ENCODE data around the gene FAM174C. TPM values are rescaled to one million over a fixed set of nuclear protein-coding genes. Genes with fewer than 3 reads are reported as not detected.
A peak's percentile ranks its signal among the peaks of the same experiment; 100 is the strongest.

Gene FAM174C
- total and polyA plus RNA-seq, 10 of the 15 experiments (the other 5 are each of a cell fraction or from before 2014, with no cell fraction given): 0.89 to 94.6 (median 43.6) TPM

DNA sequence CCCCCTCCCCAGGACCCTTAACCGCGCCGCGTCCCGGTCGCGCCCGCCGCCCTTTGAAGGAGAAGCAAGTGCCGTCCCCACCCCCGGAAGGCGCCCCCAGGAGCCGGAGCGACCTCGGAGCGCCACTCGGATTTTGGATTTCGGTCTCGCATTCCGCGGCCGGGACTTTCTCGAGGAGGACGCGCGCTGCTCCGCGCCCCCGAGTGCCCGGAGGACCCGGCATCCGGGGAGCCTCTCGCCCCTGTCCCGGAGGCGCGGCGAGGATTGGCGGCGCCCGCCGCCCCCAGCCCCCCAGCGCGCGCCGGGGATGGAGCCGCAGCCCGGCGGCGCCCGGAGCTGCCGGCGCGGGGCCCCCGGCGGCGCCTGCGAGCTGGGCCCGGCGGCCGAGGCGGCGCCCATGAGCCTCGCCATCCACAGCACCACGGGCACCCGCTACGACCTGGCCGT is 25.3 kb upstream of the FAM174C start:
- ChIA-PET SMC1A (ENCODE audit: uncharacterized antibody, unreplicated experiment) (no interaction called here), POLR2A (interaction anchor here (1.0 to 2.2 kb wide), 2 partner anchors 12 to 16 kb away, joined by 8 read pairs; no protein-coding TSS in a partner anchor), RAD21 (ENCODE audit: unreplicated experiment) (interaction anchor here (1.0 kb wide), 1 partner anchor 16 kb away, joined by 3 read pairs; no protein-coding TSS in a partner anchor), CTCF (no interaction called here)
- no peaks in the 10 kb centered on the region for H3K27me3 ChIP-seq (replicated peaks in 1 of 2; ENCODE audit: control insufficient read depth in 2 of 2, insufficient read depth in 2 of 2, low read length in 1 of 2)
- WGBS (ENCODE audit: insufficient coverage, insufficient replicate concordance, low lambda C conversion rate, missing lambda C conversion rate): 2% methylated on average over 24 of the region's 67 CpGs
- FAIRE-seq (no peak), DNase-seq (ENCODE audit: low read depth, low spot score) (no peak), ATAC-seq (no peak)
- peak overlapping the region; percentile 91 for H3K4me3 ChIP-seq
- peak; percentile 60; the same call in 1 of the 2 replicates for TF ChIP-seq ZNF207 (IDR thresholded peaks at IDR 0.05; ENCODE audit: borderline replicate concordance)
- 0 out of 2 replicates have a peak, but pooled peaks have one; percentile 30 for TF ChIP-seq BACH1 (IDR thresholded peaks at IDR 0.05; ENCODE audit: borderline replicate concordance)
- no peak for TF ChIP-seq EGR1 (IDR thresholded peaks at IDR 0.05; ENCODE audit: borderline replicate concordance in 1 of 2, low read depth in 2 of 2, low read length in 2 of 2)
- TF ChIP-seq GABPA (IDR thresholded peaks at IDR 0.05; ENCODE audit: low read depth): no peak
- TF ChIP-seq HCFC1 (IDR thresholded peaks at IDR 0.05; ENCODE audit: low read length): no peak
- no peak for TF ChIP-seq JUND (IDR thresholded peaks at IDR 0.05; ENCODE audit: low read depth, low read length)
- TF ChIP-seq, protein P1, sequence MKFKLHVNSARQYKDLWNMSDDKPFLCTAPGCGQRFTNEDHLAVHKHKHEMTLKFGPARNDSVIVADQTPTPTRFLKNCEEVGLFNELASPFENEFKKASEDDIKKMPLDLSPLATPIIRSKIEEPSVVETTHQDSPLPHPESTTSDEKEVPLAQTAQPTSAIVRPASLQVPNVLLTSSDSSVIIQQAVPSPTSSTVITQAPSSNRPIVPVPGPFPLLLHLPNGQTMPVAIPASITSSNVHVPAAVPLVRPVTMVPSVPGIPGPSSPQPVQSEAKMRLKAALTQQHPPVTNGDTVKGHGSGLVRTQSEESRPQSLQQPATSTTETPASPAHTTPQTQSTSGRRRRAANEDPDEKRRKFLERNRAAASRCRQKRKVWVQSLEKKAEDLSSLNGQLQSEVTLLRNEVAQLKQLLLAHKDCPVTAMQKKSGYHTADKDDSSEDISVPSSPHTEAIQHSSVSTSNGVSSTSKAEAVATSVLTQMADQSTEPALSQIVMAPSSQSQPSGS (IDR thresholded peaks at IDR 0.05; ENCODE audit: low read length): no peak
- no peak for TF ChIP-seq ZNF384 (IDR thresholded peaks at IDR 0.05; ENCODE audit: borderline replicate concordance, low read depth, low read length)
- TF ChIP-seq KDM1A (IDR thresholded peaks at IDR 0.05; ENCODE audit: borderline replicate concordance): no peak
- TF ChIP-seq, protein P2, sequence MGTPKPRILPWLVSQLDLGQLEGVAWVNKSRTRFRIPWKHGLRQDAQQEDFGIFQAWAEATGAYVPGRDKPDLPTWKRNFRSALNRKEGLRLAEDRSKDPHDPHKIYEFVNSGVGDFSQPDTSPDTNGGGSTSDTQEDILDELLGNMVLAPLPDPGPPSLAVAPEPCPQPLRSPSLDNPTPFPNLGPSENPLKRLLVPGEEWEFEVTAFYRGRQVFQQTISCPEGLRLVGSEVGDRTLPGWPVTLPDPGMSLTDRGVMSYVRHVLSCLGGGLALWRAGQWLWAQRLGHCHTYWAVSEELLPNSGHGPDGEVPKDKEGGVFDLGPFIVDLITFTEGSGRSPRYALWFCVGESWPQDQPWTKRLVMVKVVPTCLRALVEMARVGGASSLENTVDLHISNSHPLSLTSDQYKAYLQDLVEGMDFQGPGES (IDR thresholded peaks at IDR 0.05): no peak
- peak; percentile 79 for TF ChIP-seq LARP7 (IDR thresholded peaks at IDR 0.05)
- no peak for TF ChIP-seq HDGF (IDR thresholded peaks at IDR 0.05)
- TF ChIP-seq, protein P3, sequence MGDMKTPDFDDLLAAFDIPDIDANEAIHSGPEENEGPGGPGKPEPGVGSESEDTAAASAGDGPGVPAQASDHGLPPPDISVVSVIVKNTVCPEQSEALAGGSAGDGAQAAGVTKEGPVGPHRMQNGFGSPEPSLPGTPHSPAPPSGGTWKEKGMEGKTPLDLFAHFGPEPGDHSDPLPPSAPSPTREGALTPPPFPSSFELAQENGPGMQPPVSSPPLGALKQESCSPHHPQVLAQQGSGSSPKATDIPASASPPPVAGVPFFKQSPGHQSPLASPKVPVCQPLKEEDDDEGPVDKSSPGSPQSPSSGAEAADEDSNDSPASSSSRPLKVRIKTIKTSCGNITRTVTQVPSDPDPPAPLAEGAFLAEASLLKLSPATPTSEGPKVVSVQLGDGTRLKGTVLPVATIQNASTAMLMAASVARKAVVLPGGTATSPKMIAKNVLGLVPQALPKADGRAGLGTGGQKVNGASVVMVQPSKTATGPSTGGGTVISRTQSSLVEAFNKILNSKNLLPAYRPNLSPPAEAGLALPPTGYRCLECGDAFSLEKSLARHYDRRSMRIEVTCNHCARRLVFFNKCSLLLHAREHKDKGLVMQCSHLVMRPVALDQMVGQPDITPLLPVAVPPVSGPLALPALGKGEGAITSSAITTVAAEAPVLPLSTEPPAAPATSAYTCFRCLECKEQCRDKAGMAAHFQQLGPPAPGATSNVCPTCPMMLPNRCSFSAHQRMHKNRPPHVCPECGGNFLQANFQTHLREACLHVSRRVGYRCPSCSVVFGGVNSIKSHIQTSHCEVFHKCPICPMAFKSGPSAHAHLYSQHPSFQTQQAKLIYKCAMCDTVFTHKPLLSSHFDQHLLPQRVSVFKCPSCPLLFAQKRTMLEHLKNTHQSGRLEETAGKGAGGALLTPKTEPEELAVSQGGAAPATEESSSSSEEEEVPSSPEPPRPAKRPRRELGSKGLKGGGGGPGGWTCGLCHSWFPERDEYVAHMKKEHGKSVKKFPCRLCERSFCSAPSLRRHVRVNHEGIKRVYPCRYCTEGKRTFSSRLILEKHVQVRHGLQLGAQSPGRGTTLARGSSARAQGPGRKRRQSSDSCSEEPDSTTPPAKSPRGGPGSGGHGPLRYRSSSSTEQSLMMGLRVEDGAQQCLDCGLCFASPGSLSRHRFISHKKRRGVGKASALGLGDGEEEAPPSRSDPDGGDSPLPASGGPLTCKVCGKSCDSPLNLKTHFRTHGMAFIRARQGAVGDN (IDR thresholded peaks at IDR 0.05): 0 out of 2 replicates have a peak, but pooled peaks have one; percentile 9
- TF ChIP-seq, protein P4, sequence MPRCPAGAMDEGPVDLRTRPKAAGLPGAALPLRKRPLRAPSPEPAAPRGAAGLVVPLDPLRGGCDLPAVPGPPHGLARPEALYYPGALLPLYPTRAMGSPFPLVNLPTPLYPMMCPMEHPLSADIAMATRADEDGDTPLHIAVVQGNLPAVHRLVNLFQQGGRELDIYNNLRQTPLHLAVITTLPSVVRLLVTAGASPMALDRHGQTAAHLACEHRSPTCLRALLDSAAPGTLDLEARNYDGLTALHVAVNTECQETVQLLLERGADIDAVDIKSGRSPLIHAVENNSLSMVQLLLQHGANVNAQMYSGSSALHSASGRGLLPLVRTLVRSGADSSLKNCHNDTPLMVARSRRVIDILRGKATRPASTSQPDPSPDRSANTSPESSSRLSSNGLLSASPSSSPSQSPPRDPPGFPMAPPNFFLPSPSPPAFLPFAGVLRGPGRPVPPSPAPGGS (IDR thresholded peaks at IDR 0.05; ENCODE audit: borderline replicate concordance, insufficient read depth, low read depth, low read length, poor library complexity, severe bottlenecking): no peak
- no peak for TF ChIP-seq SPI1 (IDR thresholded peaks at IDR 0.05; ENCODE audit: borderline replicate concordance, insufficient read depth, low read depth, low read length)
- no peak for TF ChIP-seq POLR2A (IDR thresholded peaks at IDR 0.05; ENCODE audit: low read depth, low read length)
- no peak for TF ChIP-seq IKZF2 (IDR thresholded peaks at IDR 0.05)
- TF ChIP-seq SMARCA5 (IDR thresholded peaks at IDR 0.05): peak; percentile 23; the same call in 1 of the 2 replicates
- in situ Hi-C loops (cut with MboI): no loop called here
- no peak overlapping the region for H2AFZ ChIP-seq (ENCODE audit: control insufficient read depth, low read depth, low read length)
- TSS peak; percentile 65 for BruUV-seq (replicated peaks)
- H3K9ac ChIP-seq (ENCODE audit: control insufficient read depth, insufficient read depth, low read length): peak overlapping the region; percentile 86
- peak overlapping the region; percentile 72 for H3K27ac ChIP-seq (ENCODE audit: control insufficient read depth, insufficient read depth)
- no peaks in the 10 kb centered on the region for H3K9me3 ChIP-seq (replicated peaks; ENCODE audit: control insufficient read depth, insufficient read depth, low read length)
- peaks cover 12% of the 10 kb centered on the region for H3K4me1 ChIP-seq (ENCODE audit: control insufficient read depth, insufficient read depth, low read length)
- H3K36me3 ChIP-seq (ENCODE audit: control insufficient read depth in 2 of 2, insufficient read depth in 2 of 2, low read length in 1 of 2): peaks cover 10 to 12% of the 10 kb centered on the region in 2 experiments; a peak in 3 of 4 replicates
- peaks cover 52% of the 10 kb centered on the region for H3K79me2 ChIP-seq (ENCODE audit: control insufficient read depth, insufficient read depth, low read length)
- H4K20me1 ChIP-seq (ENCODE audit: control insufficient read depth, insufficient read depth): no peaks in the 10 kb centered on the region
- H3K4me2 ChIP-seq (ENCODE audit: control insufficient read depth, insufficient read depth): peak overlapping the region; percentile 30; the same call in 1 of the 2 replicates
- intact Hi-C loops (cut with micrococcal nuclease; ENCODE audit: unreplicated experiment): loop anchor here (1.0 to 10.0 kb wide), 2 partner anchors 16 to 325 kb away; partner anchors contain the start of gene ARID3A

Measured in GM12878 (cell line).